HK-2 (cell line): ENCODE measurements around the gene ST6GALNAC2.
"Not testable (repeated sequence)": the region's sequence is repeated elsewhere in the genome, so short reads cannot be mapped to it uniquely, and the experiment has no call there.

ENCODE experiments used
- DNase-seq: peaks from one replicate; pipeline ENCODE4 v3.0.0-alpha.2; 2018; ENCODE audit not compliant: unreplicated experiment

ST6GALNAC2 gene

GRCh38 chr17:76570877-76571471 is 14.7 kb downstream of the ST6GALNAC2 start:
- no peak for DNase-seq

GRCh38 chr17:76570457-76570856 is 15.2 kb downstream of the ST6GALNAC2 start:
- no peak for DNase-seq

- no peak for DNase-seq
Observed at GRCh38 chr17:76569607-76570279, 15.9 kb downstream of the ST6GALNAC2 start.

DNA sequence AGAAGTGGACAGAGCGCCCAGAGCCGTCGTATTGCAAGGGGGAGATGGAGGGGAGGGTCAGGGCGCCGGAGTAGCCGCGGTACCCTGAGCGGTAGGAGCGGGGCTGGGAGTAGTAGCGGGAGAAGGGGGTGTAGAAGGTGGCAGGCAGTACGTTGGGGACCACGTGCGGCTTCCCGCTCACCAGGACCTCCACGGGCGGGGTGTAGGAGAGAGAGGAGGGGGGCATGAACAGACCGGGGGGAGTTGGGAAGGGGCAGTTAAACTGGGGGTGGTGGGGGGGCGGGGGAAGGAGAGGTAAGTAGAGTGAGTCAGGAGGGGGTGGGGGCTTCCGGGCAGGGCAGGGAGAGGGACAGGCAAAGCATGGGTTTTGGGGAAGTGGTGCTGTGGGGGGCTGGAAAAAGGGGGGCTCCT is 16.8 kb downstream of the ST6GALNAC2 start:
- DNase-seq, result no peak

DNA sequence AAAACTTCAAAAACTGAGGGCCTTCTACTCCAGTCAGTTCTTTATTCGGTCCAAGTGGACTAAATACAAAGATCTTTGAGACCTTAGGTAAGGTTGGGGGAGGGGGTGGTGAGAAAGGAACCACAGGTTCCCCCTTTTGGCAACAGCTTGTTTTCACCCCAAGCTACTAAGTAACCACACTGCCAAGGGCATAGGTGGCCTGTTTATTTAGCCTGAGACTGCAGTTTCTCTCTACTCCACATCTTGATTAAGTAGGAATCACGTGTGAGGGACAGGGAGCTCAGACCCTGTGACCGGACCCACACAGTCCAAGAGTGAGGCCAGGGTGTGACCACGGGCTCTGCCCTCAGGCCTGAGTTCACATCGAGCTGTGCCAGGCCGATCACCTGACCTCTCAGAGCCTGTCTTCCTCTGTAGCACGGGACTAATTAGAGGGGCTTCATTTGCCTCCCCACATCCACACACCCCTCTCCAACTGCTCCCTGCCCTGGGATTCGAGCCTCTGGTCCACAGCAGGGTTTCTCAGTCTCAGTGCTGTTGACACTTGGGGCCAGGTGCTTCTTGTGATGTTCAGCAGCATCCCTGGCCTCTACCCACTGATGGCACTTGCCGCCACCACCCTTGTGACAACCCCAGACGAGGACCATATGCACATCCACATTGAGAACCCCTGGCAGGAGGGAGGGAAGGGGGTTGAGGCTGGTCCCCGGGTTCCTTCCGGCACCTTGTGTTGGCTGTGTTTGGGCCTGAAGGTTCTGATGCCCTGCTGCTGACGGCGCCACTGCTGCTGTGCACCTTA is 17.8 kb downstream of the ST6GALNAC2 start:
- no peak for DNase-seq

GRCh38 chr17:76566988-76567431 is 18.6 kb downstream of the ST6GALNAC2 start:
- no peak for DNase-seq

GRCh38 chr17:76566613-76566943 is 19.1 kb downstream of the ST6GALNAC2 start:
- DNase-seq, result no peak

DNA sequence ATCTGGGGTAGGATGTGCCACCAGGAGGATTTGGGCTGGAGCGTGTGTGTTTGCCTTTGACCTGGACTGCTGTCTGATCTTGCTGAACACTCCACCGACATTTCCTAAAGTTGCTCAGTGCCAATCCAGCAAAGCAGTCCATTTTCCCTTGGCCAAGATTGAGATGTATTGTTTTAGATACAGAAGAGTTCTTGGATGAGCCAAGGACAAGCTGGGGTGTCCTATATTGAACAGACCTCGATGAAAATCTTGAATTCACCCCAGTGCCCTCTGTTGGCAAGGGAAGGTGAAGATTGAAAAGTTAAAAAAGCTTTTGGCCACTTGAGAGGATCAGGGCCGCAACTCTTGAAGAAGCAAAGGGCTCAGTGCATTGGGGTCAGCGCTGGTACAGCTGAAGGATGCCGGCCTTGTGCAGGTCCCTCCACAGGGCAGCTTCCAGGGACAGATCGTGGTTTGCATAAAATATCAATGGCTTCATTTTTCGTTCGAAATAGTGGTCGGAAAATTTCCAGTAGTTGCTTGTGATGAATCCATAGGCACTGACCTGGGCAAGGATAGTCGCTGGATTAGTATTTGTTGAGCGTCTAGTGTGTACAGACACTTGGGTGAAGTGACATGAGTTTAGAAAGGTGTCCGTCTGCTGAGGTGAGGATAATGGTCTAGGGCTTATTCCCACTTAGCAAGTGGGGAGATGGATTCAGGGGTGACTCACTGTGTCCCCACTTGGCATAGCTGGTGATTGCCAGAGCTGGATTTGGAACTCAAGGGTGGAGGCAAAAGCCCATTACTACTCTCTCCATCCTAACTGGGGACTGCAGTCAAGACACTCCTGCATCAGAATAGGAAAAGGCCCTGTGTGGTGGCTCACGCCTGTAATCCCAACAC is 19.7 kb downstream of the ST6GALNAC2 start:
- no peak for DNase-seq

DNA sequence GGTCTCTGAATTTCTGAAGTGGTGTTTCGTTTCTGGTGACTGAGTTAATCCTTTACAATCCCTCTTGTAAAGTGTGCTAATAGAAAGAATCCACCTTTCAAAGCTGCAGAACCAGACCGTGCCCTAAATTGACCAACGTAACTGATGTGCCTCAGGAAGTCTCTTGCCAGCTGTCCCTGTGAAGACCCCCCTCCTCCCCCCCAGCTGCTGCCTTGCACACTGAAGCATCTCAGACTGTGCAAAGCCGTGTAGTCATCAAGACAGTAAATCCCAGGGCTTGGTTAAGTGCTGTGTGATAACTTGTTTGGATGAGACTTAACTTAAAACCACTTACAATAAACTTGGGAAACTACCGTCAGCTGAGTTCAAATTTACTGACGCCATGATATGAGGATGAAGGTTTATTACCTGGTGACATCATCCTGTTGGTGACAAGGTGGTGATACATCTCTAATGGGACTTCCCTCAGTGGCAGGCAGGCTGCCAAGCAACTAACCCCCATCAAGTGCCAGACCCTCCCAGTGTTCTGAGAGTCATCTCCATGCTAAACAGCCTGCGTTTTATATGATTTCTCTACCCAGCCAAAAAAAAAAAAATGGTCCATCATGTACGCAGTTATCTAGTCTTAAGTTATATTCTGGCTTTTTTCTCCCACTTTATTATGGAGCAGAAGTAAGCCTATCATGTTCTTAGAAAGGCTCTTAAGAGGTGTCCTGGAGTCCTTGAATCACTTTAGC is 20.5 kb downstream of the ST6GALNAC2 start:
- not testable (repeated sequence) for DNase-seq

DNA sequence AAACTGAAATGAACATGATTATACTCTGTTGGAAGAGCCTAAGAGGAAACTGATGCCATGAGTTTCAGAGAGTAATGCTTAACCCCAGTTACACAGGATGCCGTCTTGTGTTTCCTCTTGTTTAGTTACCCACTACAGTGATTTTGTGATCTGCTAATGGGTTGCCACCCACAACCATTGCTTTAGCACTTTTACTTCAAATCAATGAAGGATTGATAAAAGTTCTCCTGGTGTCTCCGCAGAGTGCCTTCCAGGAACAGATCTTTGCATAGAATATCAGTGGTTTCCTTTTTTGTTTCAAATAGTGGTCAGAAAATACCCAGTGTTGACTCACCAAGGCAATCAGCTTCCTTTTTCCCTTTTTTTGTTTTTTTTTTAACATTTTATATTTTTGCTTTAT is 22.3 kb downstream of the ST6GALNAC2 start:
- not testable (repeated sequence) for DNase-seq

DNA sequence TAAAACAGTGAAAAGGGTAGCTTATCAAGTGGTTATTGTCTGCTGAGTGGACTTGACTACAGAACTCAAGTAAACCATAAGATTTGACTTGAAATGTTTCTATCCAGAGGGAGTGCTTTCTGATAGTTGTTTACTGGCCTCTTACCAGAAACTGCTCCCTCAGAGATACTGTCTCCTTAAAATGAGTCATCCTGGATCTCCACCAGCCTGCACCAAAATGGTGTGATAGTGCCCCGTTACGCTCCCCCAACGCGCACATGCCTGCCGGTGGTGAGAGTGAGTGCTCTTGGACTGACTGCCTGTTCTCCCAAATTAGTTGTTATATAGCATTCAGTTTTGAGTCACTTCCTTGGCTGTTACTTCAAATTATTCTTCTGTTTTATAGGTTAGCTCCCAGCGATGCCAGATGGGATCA is 22.9 kb downstream of the ST6GALNAC2 start:
- no peak for DNase-seq

DNA sequence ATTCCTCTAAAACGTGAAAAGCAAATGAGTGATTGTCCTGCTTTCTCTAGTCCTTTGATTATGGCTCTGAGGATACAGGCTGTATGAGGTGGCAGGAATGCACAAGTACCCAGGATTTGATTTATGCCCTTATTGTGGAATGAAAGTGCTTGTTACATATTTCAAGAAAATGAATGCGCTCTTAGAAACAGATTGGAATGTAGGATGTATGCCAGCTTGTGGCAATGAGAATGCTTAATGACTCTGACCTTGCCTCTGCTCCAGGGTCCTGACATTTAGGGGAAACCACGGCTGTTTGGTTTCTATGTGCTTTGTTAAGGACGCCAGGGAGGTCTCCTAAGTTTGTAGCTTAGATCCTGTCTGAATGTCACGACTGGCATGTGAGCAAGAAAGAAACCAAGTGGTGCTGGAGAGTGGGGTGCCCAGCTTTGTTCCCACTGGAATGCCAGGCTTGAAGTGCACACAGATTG is 23.8 kb downstream of the ST6GALNAC2 start:
- DNase-seq, result no peak

GRCh38 chr17:76561332-76561731 is 24.3 kb downstream of the ST6GALNAC2 start:
- DNase-seq, result no peak

- no peak for DNase-seq
Observed at GRCh38 chr17:76560877-76561221, 24.8 kb downstream of the ST6GALNAC2 start.

DNA sequence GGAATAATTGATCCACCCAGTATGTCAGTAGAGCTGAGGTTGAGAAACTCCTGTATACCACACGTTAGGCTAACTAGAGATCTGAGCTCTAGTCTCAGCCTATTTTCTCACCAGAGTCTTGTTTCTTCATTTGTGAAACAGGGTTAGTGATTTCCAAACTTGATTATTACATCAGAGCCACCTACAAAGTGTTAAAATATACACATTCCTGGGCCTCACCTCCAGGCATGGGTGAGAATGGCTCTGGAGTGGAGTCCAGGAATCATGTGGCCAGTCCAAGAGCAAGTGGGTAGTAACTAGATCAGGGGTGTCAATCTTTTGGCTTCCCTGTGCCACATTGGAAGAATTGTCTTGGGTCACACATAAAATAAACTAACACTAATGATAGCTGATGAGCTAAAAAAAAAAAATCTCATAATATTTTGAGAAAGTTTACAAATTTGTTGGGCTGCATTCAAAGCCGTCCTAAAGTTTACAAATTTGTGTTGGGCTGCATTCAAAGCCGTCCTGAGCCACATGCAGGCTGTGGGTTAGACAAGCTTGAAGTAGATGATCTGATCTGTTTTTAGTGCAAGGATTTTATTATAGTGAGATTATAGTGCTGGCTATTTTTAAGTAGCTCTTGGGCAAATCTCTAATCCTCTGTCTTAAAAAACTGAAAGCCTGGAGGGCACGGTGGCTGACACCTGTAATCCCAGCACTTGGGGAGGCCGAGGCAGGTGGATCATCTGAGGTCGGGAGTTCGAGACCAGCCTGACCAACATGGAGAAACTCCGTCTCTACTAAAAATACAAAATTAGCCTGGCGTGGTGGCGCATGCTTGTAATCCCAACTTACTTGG is 25.4 kb downstream of the ST6GALNAC2 start:
- no peak for DNase-seq

GRCh38 chr17:76559460-76559859 is 26.2 kb downstream of the ST6GALNAC2 start:
- DNase-seq, result not testable (repeated sequence)

DNA sequence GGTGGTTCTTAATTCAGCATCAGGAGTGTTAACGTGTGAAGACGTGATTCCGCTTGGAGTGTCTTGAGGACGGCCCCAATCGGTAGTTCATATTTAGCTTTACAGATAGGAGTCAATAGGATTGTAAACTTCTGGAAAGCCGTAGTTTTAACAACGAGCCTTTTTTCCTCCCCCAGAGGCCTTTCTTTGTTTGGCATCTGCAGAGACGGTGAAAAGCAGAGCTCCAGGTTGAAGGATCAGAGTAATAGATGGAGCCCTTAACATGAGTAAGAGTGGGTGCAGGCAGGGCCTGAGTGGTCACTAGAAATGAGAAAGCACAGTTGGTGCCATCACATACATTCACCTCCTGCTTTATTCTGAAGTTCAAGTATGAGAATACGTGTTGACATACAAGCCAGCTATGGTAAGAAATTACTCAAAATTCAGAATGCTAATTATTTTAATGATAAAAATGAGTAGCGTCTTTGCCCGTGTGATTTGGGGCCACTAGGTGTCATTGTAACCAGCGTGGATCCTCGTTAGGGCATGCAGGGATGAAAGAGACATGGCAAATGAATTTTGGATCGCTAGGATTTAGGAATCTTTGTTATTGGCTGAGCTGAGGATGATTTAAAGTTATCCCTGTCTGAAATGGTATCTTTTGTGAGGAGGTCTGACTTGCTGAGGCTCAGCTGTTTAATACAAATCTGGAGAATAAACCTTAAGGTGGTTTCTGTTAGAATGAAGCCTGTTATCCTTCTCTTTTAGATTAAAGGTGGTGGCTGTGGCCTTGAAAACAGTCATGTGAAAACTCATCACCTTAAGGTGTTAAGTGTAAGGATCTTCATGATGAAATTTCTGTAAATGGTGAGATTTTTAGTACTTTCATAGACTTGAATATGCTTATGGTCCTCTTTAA is 27.2 kb downstream of the ST6GALNAC2 start:
- no peak for DNase-seq

GRCh38 chr17:76557368-76558197 is 28.1 kb downstream of the ST6GALNAC2 start:
- peak; percentile 97 for DNase-seq
